Ishikawa (cell line): ENCODE data around the gene NUP188.

Source experiments
- CEBPB ChIP-seq: IDR thresholded peaks from 2 replicates; pipeline ENCODE4 v1.6.1; 2012
- CREB1 ChIP-seq: IDR thresholded peaks from 2 replicates; pipeline ENCODE4 v1.6.1; 2012; ENCODE audit warnings: low read depth
- EGR1 ChIP-seq: IDR thresholded peaks from 2 replicates; pipeline ENCODE4 v1.6.1; 2012
- EP300 ChIP-seq: IDR thresholded peaks from 2 replicates; pipeline ENCODE4 v1.6.1; 2012; ENCODE audit warnings: borderline replicate concordance
- FOXM1 ChIP-seq: IDR thresholded peaks from 2 replicates; pipeline ENCODE4 v1.6.1; 2012; ENCODE audit warnings: low read depth, borderline replicate concordance
- NFIC ChIP-seq: IDR thresholded peaks from 2 replicates; pipeline ENCODE4 v1.6.1; 2012
- RAD21 ChIP-seq: IDR thresholded peaks from 2 replicates; pipeline ENCODE4 v1.6.1; 2012; ENCODE audit warnings: low read depth
- TAF1 ChIP-seq: IDR thresholded peaks from 2 replicates; pipeline ENCODE4 v1.6.1; 2012; ENCODE audit warnings: low read depth, mild to moderate bottlenecking
- TCF12 ChIP-seq: IDR thresholded peaks from 2 replicates; pipeline ENCODE4 v1.6.1; 2012; ENCODE audit warnings: low read depth
- TEAD4 ChIP-seq: IDR thresholded peaks from 2 replicates; pipeline ENCODE4 v1.6.1; 2012
- YY1 ChIP-seq: IDR thresholded peaks from 2 replicates; pipeline ENCODE4 v1.6.1; 2012; ENCODE audit warnings: low read depth
- ZBTB7A ChIP-seq: IDR thresholded peaks from 2 replicates; pipeline ENCODE4 v1.6.1; 2012; ENCODE audit warnings: low read depth
- TF ChIP-seq, protein P1 (sequence below): IDR thresholded peaks from 2 replicates; pipeline ENCODE4 v1.6.1; 2012; ENCODE audit warnings: low read depth, mild to moderate bottlenecking
- TF ChIP-seq, protein P2 (sequence below): IDR thresholded peaks from 2 replicates; pipeline ENCODE4 v1.6.1; 2012
- TF ChIP-seq, protein P3 (sequence below): IDR thresholded peaks from 2 replicates; pipeline ENCODE4 v1.6.1; 2012

Gene NUP188

DNA sequence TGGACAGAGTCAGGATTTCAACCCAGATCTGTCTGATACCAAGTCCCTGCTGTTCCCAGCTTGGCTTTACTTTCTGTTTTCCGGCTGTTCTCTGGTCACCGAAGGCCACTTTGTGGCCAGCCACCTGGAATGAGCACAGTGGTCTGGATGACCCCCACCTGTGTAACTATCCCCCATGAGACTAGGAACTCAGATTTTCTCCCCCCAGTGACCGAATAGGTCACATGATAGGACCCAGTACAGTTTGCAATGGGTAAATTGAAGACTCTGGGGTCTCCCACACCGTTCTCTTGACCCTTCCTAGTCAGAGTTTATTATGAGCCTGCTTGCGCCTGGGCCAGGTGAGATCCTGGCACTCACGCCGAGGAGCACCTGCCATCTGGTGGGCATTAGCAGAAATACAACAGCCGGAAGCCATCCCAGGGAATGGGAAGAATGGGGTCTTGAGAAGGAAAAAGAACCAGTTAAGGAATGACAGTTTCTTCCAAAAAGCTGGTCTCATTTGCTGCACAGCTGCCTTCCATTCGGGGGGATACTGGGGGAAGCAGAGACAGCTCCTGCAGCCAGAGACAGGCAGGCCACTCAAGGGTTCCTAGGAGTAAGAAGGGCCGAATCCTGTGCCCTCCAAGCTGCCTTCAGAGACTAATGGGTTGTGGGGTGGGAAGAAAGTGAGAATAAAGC is 19.6 kb upstream of the NUP188 start:
- no peak for TF ChIP-seq FOXM1
- no peak for TF ChIP-seq EGR1
- TF ChIP-seq, protein P1, sequence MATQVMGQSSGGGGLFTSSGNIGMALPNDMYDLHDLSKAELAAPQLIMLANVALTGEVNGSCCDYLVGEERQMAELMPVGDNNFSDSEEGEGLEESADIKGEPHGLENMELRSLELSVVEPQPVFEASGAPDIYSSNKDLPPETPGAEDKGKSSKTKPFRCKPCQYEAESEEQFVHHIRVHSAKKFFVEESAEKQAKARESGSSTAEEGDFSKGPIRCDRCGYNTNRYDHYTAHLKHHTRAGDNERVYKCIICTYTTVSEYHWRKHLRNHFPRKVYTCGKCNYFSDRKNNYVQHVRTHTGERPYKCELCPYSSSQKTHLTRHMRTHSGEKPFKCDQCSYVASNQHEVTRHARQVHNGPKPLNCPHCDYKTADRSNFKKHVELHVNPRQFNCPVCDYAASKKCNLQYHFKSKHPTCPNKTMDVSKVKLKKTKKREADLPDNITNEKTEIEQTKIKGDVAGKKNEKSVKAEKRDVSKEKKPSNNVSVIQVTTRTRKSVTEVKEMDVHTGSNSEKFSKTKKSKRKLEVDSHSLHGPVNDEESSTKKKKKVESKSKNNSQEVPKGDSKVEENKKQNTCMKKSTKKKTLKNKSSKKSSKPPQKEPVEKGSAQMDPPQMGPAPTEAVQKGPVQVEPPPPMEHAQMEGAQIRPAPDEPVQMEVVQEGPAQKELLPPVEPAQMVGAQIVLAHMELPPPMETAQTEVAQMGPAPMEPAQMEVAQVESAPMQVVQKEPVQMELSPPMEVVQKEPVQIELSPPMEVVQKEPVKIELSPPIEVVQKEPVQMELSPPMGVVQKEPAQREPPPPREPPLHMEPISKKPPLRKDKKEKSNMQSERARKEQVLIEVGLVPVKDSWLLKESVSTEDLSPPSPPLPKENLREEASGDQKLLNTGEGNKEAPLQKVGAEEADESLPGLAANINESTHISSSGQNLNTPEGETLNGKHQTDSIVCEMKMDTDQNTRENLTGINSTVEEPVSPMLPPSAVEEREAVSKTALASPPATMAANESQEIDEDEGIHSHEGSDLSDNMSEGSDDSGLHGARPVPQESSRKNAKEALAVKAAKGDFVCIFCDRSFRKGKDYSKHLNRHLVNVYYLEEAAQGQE = no peak
- peak; percentile 33; the same call in 1 of the 2 replicates for TF ChIP-seq NFIC
- 0 out of 2 replicates have a peak, but pooled peaks have one; percentile 16 for TF ChIP-seq TCF12
- no peak for TF ChIP-seq CEBPB
- TF ChIP-seq YY1 = no peak
- peak; percentile 98 for TF ChIP-seq RAD21
- TF ChIP-seq CREB1 = no peak
- TF ChIP-seq TEAD4 = no peak
- TF ChIP-seq EP300 = no peak
- TF ChIP-seq ZBTB7A = peak; percentile 66; the same call in 1 of the 2 replicates
- TF ChIP-seq, protein P2, sequence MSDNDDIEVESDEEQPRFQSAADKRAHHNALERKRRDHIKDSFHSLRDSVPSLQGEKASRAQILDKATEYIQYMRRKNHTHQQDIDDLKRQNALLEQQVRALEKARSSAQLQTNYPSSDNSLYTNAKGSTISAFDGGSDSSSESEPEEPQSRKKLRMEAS = 0 out of 2 replicates have a peak, but pooled peaks have one; percentile 15

- TF ChIP-seq NFIC (no peak), YY1 (no peak), FOXM1 (no peak), TCF12 (no peak), RAD21 (no peak), EGR1 (no peak), TAF1 (no peak)
- TF ChIP-seq, protein P1 = no peak
- TF ChIP-seq, protein P2 = no peak
Observed at GRCh38 chr9:128928624-128929023, 18.9 kb upstream of the NUP188 start.

- TF ChIP-seq TEAD4 = no peak
- no peak for TF ChIP-seq FOXM1
- TF ChIP-seq, protein P2 = no peak
- TF ChIP-seq EP300 = no peak
Observed at GRCh38 chr9:128929560-128929959, 17.9 kb upstream of the NUP188 start.

DNA sequence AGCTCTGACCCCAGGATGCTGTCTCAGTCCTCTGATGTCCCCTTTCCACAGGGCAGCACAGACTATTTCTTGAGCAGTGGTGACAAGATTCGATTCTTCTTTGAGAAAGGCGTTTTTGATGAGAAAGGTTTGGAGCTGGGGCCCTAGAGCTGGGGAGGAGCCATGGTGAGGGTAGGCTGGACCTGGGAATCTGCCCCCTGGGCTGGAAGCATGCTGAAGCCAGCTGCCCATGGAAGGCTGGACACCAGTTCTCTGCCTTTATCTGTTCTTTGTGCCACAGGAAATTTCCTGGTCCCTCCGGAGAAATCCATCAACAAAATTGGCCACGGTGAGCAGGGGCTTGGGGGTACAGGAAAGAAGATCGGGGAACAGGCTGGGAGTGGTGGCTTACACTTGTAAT is 13.8 kb upstream of the NUP188 start:
- TF ChIP-seq ZBTB7A = no peak
- TF ChIP-seq EP300 = no peak
- no peak for TF ChIP-seq CREB1
- TF ChIP-seq YY1 = no peak
- TF ChIP-seq RAD21 = no peak
- TF ChIP-seq, protein P3, sequence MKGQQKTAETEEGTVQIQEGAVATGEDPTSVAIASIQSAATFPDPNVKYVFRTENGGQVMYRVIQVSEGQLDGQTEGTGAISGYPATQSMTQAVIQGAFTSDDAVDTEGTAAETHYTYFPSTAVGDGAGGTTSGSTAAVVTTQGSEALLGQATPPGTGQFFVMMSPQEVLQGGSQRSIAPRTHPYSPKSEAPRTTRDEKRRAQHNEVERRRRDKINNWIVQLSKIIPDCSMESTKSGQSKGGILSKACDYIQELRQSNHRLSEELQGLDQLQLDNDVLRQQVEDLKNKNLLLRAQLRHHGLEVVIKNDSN = no peak
- no peak for TF ChIP-seq TCF12

DNA sequence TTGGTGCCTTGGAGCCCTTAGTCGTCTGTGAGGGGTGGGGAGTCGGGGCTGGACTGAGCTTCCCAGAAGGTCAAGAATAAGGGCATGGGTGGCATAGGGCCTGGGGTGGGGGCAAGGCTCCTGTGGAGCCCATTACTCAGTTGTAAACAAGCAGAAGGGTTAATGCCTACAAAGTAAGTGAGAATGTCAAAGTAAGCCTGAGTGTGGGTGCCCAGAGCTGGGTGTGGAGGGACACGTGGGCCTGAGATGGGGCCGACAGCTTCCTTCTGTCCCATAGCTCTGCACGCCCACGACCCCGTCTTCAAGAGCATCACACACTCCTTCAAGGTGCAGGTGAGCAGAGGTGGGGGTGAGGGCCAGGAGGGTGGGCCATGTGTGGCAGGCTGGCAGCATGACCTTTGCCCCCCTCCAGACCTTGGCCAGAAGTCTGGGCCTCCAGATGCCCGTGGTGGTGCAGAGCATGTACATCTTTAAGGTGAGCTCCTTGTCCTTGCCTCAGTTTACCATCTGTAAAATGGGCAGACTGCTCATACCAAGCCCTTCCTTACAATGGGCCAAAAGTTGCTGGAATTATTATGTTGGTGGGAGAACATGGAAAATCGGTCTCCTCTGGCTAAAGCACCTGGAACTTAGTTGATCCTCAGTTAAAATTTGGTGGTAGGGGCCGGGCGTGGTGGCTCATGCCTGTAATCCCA is 11.2 kb upstream of the NUP188 start:
- TF ChIP-seq CREB1 (no peak), TCF12 (no peak), CEBPB (no peak), YY1 (no peak), ZBTB7A (no peak)
- TF ChIP-seq, protein P1 = no peak
- TF ChIP-seq, protein P3 = no peak
